Activated naive CD4-positive, alpha-beta T cell (primary cell): ENCODE results near the gene NFIA.

Source experiments
- DNase-seq, 4 experiments: peaks; one replicate each; lab custom pipeline; 2025; lab: John Stamatoyannopoulos, UW

NFIA gene

GRCh38 chr1:61498342-61498741 lies 416.0 kb downstream of the NFIA start:
- DNase-seq: no peak

DNA sequence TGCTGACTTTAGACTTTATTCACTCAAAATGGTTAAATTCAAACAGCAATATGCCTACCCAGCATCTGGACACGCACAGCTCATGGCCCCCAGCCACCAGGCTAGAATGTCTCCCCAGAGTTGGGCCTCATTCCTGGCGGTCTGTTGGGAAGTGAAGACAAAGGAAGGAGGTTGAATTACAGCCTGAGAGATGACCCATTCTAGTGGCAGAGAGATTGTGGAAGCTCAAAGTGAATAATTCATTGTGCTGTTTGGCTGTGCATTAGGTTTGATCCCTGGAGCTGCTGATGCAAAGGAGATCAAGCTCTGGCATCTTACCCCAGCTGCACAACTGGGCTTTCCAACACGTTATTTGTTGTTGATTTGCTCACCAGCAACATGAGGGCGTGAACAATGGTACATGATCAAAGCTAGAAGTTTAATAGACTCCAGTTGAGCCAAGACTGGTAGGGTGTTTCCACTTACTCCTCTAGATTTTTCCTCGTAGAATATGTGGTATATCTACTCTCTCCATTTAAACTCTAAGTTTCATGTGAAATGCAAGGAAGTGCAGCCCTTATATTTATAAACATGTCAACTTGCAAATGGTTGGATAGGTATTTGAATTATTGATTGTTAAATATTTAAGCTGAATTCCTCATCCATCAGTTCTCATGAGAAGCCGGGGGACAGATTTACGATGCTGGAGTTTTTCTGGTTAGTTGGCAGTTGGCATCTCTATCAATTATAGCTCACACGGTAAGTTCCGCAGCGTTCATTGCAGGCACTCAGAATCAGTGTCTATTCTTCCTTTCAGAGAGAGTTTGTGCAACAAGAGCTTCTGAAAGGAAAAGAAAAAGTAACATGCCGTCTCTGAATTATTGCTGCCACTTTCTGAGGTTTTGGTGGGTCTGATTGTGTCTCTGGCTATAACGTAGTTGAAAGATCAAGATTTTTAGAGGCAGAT lies 419.9 kb downstream of the NFIA start:
- DNase-seq: no peak

DNA sequence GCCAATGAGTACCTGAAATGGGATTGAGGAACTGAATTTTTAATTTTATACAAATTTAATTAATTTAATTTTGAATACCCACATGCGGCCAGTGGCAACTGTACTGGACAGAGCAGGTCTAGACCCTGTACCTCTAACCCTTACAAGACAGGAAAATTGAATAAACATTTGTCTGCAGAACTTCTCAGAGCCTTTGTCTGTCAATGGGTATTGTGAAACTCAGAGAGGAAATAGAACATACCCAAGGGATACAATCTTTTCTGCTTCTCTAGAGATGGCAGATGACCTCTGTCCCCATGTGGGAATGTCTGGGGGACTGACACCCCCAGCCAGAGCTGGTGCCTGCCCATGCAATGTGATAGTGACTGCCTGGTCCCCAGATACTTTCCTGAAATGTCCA lies 421.9 kb downstream of the NFIA start:
- DNase-seq: no peak

GRCh38 chr1:61504852-61505390 lies 422.6 kb downstream of the NFIA start:
- DNase-seq: no peak

- DNase-seq: no peak
These were observed 423.9 kb downstream of the NFIA start for GRCh38 chr1:61506236-61506635.

DNA sequence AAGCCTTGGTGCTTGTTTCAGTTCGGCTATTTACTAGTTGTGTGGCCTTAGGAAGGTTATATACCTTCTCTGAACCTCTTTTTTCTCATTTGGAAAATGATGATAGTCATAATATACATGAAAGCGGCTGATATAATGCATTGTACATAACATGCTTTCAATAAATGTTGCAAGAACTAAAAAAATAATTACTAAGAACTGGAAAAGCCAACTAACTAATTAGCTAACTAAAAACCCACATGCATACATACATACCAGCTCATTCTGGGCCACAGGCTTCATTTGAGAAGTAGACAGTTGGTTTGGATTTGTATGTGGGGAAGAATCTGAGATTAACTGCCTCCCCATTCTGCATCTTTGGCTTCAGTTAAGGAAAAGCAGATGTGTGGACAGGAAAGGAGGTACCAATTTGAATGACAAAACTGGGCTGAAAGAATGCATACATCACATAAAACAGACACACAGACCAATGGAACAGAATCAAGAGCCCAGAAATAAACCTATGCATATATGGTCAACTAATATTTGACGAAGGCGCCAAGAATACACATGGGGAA lies 424.7 kb downstream of the NFIA start:
- DNase-seq: no peak
